ENCODE data around the gene IFT27.

IFT27 gene

DNA sequence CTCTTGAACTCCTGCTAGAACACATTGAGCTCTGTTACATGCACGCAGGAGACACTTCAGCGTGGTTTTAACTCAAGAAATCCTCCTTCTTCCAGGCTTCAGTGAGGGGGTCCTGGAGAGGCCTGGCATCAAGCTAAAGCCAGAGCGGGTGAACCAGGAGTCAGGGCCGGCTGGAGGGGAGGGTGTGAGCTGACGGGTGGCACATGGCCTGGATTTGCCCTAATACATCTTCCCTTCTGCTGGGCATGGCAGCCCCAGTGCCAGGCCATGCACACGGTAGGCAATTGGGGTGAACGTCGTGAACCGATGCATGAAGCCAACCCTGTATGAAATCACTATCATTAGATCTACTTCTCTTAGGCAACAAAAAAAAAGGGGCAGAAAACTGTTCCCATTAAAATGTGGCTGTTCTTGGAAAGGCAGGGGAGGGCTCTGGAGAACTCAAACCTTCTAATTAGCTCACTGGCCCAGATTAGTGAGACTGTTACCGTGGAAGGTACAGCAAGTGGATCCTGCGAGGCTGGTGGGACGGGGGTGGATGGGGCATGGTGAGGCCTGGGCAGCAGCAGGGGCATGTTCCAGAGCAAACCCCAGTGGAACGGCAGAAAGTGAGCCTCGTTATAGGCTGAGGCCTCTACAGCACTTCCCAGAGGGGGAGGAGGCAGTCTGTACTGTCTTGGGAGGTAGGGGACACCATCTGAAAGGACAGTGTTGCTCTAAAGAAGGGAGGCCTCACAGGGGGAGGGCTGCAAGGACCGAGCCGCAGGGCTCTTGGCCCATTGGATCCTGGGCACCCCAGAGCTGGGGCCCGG is 10.6 kb downstream of the IFT27 start:
- H3K4me3 ChIP-seq (ENCODE audit: low read depth, low read length): no peak overlapping the region
- TF ChIP-seq, protein P1, sequence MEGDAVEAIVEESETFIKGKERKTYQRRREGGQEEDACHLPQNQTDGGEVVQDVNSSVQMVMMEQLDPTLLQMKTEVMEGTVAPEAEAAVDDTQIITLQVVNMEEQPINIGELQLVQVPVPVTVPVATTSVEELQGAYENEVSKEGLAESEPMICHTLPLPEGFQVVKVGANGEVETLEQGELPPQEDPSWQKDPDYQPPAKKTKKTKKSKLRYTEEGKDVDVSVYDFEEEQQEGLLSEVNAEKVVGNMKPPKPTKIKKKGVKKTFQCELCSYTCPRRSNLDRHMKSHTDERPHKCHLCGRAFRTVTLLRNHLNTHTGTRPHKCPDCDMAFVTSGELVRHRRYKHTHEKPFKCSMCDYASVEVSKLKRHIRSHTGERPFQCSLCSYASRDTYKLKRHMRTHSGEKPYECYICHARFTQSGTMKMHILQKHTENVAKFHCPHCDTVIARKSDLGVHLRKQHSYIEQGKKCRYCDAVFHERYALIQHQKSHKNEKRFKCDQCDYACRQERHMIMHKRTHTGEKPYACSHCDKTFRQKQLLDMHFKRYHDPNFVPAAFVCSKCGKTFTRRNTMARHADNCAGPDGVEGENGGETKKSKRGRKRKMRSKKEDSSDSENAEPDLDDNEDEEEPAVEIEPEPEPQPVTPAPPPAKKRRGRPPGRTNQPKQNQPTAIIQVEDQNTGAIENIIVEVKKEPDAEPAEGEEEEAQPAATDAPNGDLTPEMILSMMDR (IDR thresholded peaks at IDR 0.05; ENCODE audit: low read depth, low read length): no peak

DNA sequence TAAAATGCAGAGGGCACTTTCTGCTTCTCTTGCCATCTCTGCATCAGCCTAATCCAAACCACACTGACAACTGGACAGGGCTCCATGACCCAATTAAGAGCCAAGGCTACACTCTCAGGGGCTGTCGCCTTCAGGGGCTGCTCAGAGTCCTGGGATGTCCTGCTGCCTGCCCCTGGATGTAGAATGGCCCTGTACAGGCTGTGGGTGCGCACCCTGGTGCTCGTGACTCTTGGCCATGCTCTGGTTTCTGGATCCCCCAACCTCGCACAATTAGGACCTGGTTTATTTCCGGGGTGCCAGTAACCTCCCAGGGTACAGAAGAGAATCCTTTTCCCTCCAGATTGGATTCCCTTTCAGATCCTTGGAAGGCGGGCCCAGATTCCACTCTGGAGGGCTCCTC is 11.3 kb downstream of the IFT27 start:
- no peak overlapping the region for H3K4me3 ChIP-seq (ENCODE audit: low read depth, low read length)
- TF ChIP-seq, protein P1 (IDR thresholded peaks at IDR 0.05; ENCODE audit: low read depth, low read length): no peak

DNA sequence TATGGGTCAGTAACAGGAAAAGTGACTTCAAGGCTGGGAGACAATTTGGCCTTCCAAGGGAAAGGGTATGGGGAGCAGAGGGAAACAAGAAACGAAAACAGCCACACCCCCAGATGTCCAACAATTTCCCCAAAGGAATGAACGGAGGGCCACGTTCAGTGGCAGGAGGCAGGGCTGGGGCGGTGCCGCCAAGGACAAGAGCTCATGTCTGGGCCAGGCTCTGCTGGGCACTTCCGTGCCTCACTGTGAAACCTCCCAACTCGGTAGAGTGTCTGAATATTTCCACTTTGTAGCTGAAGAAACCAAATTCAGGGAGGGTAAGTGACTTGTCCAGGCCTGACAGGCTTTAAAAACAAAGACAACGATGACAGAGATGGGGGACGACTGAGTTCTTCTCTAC is 11.9 kb downstream of the IFT27 start:
- H3K4me3 ChIP-seq (ENCODE audit: low read depth, low read length): no peak overlapping the region
- TF ChIP-seq, protein P1 (IDR thresholded peaks at IDR 0.05; ENCODE audit: low read depth, low read length): no peak

DNA sequence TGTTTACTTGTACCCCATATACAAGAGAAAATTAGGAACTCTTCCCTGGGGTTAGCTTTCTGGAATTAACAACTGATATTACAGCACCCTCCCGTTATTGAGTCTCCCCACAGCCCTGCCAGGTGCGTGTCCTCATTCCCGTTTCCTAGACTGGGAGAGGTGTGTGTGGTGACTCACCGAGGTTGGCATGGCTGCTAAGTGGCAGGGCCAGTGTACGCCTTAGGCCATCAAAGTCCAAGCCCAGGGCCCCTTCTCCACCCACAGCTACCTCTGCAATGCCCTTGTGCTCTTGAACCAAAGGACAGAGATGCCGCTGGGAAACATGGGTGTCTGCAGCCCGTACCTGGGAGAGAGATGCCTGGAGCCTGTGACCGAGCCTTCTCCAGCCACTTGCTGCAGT is 12.3 kb downstream of the IFT27 start:
- no peak overlapping the region for H3K4me3 ChIP-seq (ENCODE audit: low read depth, low read length)
- TF ChIP-seq, protein P1 (IDR thresholded peaks at IDR 0.05; ENCODE audit: low read depth, low read length): no peak

DNA sequence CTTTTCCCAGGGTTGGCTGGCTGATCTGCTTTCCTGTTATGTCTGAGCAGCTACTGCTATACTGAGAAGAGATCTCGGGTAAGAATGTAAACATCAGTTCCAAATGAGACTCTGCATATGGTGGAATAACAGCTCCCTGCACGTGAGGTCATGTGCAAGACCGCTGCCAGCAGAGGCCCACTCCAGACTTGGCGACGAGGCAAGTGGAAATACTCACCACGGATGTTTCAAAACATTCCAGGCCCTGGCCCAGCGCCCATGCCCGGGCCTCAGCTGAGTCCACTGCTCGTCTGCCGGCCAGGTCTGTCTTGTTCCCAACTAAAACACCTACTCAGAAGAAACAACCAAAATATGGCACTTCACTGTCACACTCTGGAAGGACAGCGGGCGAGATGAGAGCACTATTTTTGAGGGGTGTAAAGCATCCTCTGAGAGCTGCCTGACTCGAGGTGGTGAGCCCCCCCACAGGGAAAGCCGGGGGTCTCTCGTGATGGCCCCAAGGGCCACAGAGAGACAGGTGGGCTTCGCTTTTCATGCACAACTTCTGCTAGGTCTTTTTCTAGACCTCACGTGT is 13.1 kb downstream of the IFT27 start:
- no peak overlapping the region for H3K4me3 ChIP-seq (ENCODE audit: low read depth, low read length)
- TF ChIP-seq, protein P1 (IDR thresholded peaks at IDR 0.05; ENCODE audit: low read depth, low read length): no peak

DNA sequence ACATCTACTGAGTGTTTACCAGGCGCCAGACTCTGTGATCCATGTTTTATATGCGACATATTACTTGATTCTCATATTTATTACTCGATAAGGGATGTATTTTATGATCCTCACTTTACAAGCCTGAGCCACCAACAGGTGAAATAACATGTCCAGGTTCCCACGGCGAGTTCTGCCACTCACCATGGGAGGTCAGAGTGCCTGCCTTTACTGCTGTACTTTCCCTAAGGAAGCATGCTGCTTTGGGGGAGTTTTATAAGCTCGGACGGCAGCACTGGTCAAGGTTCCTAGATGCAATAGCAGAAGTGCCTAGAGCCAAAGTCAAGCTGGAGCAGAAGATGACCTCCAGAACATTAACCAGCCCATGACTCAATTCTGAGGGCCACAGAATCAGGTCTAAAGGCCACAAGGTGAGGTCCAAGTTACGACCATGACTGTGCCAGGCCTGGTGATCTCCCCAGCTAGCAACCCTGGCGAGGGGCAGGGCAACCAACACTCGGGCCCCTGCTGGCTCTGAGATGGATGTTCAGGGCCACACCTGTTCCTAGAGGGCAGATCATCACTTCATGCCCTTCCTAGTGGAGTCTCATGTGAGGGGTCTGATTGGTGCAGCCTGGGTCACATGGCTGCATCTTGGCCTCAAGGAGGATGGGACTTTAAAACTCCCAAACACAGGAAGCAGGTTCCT is 14.2 kb downstream of the IFT27 start:
- TF ChIP-seq, protein P1 (IDR thresholded peaks at IDR 0.05; ENCODE audit: low read depth, low read length): no peak
- no peak overlapping the region for H3K4me3 ChIP-seq (ENCODE audit: low read depth, low read length)

DNA sequence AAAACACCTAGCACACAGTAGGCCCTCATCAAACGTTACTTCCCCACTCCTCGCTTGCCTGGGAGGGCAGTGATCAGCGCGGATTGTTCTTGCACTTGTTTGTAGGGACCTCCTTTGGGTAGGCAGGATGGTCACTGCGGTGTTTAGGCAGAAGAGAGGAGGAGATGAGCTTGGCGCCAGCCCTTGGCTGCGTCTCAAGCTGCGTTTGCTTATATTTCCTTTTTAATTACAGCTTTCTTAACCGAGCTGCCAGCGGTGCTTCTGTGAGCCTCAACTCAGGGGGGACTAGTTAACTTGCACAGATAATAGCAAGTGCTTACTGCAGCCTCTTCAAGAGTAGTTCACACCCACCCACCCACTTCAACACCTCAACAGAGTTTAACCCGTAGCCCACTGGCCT is 15.1 kb downstream of the IFT27 start:
- TF ChIP-seq, protein P1 (IDR thresholded peaks at IDR 0.05; ENCODE audit: low read depth, low read length): no peak
- H3K4me3 ChIP-seq (ENCODE audit: low read depth, low read length): no peak overlapping the region
